DMS79 (cell line): Measurements from ENCODE around the gene ZNF33A.
"Not testable (repeated sequence)": the region's sequence is repeated elsewhere in the genome, so short reads cannot be mapped to it uniquely, and the experiment has no call there.

Experiments
- DNase-seq: peaks from one replicate; lab custom pipeline; 2025; lab: John Stamatoyannopoulos, UW

Gene ZNF33A

DNA sequence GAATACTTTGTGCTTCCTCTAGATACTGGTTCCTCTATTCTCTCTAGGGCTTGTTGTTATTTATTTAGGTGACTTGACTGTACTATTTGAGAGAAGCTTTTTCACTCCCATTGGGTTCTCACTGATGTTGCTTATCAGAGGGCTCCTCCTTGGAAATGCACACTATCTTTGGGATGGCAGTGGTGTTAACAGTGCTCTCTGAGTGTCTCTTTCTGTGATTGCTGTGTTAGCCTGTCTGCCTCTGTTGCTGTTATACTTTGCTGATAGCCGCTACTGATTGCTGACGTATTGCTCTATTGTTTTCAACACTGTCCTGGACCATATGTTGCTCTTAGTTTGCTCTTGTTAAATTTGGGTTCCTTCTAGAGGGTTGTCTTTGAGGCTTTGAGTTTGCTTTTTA, 34.7 kb downstream of the ZNF33A start:
- no peak for DNase-seq

DNA sequence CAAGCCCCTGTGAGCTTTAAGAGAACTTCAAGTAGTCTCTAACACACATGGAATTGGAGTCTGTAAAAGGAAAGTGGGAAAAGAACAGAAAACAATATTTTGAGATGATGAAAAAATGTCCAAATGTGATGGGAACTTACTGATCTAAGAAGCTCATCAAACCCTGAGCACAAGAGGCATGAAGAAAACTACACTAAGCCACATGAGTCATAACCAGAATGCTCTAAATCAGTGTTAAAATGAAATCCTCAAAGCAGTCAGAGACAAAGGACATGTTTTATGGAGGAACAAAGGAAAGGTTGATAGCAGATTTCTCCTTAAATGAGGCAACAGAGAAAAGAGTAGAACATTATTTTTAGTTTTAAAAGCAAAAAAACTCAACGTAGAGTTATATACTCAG, 37.2 kb downstream of the ZNF33A start:
- DNase-seq: no peak

DNA sequence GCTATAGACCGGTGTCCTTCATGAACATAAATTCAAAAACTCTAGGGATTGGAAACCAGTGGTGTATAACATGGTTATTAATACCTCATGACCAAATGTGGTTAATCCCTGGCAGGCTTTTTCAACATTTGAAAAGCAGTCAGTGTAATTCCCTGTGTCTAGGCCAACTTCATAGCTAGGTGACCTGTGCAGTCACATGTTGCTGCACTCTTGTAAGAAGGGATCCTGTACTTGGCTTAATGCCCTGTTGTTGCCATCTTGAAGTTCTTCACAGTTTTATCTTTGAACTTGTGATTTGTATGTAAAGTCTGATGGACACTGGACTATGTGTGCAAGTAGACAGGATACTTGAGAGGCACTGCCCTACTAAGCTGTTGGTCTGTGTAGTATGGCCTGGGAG, 39.7 kb downstream of the ZNF33A start:
- no peak for DNase-seq

DNA sequence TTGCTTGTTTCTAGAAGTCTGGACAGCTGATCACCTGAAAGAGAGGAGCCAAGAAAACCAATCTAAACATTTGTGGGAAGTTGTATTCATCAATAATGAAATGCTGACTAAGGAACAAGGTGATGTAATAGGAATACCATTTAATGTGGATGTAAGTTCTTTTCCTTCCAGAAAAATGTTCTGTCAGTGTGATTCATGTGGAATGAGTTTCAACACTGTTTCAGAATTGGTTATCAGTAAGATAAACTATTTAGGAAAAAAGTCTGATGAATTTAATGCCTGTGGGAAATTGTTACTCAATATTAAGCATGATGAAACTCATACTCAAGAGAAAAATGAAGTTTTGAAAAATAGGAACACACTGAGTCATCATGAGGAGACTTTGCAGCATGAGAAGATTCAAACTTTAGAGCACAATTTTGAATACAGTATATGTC, 43.9 kb downstream of the ZNF33A start:
- DNase-seq: no peak

DNA sequence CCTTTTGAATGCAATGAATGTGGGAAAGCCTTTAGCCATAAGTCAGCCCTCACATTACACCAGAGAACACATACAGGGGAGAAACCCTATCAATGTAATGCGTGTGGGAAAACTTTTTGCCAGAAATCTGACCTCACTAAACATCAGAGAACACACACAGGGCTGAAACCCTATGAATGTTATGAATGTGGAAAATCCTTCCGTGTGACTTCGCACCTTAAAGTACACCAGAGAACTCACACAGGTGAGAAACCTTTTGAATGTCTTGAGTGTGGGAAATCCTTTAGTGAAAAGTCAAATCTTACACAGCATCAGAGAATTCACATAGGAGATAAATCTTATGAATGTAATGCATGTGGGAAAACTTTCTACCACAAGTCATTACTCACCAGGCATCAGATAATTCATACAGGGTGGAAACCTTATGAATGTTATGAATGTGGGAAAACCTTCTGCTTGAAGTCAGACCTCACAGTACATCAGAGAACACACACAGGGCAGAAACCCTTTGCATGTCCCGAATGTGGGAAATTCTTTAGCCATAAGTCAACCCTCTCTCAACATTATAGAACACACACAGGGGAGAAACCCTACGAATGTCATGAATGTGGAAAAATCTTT, 44.9 kb downstream of the ZNF33A start:
- DNase-seq: not testable (repeated sequence)

- not testable (repeated sequence) for DNase-seq
Observed at GRCh38 chr10:38069663-38070062, 59.2 kb downstream of the ZNF33A start.

DNA sequence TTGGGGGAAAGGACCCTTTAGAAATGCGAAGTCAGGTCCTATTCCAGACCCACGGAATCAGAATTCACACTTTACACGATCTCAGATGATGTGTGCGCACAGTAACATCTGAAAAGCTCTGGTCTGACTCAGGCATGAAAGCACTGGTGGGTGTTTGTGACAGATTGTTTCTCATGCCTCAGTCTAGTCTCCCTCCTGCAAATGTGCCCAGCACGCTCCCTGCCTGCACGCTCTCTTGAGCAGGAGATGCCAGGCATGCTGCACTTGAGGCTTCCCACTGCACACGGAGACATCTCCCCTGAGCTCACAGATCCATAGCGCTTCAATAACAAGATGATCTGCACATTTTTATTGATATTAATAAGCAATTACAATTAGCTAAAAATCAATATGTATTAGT, 60.0 kb downstream of the ZNF33A start:
- no peak for DNase-seq

DNA sequence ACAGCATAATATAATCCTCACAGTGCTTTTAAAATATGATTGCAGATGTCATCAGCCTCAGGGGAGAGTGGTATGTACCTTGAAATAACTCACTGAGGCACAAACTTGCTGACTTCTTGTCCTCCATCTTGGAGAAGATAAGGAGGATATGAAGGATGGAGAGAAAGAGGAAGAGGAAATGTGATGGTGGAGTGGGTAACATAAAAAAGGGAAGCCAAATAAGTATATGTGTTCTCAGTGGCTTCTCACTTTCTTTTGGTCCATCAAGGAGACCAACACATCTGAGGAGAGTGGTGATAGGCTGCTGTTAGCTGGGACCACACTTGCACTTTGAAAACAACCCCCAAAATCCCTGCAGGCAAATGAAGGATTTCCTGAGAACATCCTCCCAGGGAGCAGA, 62.1 kb downstream of the ZNF33A start:
- DNase-seq: no peak

DNA sequence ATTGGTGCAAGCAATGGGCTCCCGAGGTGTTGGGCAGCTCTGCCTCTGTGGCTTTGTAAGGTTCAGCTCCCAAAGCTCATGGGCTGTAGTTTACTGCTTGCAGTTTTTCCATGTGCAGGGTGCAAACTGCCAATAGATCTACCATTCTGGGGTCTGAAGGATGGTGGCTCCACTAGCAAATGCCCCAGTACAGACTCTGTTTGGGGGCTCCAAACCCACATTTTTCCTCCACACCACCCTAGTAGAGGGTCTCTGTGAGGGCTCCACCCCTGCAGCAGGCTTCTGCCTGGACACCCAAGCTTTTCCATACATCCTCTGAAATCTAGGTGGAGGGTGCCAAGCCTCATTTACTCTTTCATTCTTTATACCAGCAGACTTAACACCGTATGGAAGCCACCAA, 66.2 kb downstream of the ZNF33A start:
- DNase-seq: no peak

DNA sequence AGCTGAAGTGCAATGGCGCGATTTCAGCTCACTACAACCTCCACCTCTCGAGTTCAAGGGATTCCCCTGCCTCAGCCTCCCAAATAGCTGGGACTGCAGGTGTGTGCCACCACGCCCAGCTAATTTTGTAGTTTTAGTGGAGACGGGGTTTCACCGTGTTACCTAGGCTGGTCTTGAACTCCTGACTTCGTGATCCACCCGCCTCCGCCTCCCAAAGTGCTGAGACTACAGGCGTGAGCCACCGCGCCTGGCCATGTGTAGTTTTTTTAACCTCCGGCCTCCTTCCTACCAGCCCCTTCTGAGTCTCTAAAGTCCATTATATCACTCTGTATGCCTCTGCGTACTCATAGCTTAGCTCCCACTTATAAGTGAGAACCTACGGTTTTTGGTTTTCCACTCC, 82.8 kb downstream of the ZNF33A start:
- not testable (repeated sequence) for DNase-seq

DNA sequence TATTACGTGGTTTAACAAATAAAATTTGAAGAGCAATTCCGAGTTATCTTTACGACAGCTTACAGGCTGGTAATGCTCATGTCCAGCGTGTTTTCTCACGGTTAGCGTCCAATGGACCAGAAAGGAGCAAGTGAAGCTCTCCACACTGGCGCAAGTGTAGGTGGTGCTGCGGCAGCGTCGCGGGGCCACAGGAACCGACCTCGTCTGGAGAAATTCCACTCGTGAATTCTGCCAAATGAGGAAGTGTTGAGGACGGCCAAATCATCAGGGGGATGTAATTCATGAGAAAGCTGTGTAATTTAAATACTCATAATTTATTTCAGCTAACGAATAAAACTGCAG, 83.3 kb downstream of the ZNF33A start:
- DNase-seq: no peak

DNA sequence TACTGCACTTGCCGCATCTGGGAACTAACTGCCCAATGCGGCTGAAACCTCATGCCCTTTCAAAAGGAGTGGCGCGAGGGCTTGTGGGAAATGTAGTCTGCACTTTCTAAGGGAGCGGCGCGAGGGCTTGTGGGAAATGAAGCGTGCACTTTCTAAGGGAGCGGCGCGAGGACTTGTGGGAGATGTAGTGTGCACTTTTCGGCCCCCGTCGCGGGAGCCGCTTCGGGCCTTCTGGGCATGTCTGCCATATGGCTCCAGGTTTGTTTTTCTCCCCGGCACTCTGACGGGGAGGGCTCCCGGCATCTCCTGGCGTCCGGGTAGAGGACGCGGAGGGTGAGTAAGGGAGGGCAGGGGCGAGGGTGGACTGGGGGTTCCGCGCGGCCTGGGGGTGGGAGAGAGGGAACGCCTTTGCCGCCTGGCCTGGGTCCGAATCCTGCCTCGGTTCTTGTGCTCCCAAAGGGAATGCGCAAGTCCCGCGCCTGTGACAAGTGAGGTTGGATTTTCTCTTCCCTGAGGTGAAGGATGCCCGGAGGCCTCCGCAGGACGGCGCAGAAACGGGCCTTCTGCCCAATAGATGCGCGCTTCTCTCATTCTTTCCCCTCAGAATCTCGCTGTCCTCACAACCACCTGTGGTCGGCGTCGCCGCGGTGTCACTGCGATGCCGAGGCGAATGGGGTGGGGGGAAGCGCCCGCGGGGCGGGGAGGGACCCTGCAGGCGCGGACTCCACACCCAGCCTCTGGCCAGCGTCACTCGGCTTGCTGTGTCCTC, 83.9 kb downstream of the ZNF33A start, which contains the start of gene ZNF37A:
Gene ZNF37A, plus strand, starts transcription at position 180 of the 769 bp plus-strand sequence. CDS start 2,281 bp downstream, outside the sequence.
- DNase-seq: peak; percentile 80

GRCh38 chr10:38094927-38095574, 84.6 kb downstream of the ZNF33A start:
- no peak for DNase-seq

DNA sequence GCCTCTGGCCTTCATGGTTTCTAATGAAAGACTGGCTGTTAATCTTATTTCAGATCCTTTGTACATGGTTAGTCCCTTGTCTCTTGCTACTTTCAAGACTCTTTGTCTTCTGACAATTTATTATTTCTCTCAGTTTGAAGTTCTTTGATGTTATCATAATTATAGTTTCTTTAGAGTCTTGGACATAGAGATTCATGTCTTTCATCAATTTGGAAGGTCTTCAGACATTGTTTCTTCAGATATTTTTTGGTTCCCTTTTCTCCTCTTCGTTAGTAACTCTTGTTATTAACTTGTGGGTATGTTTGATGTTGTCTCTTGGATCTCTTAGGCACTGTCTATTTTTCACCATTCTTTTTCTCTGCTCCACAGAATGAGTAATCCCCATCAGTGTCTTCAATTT, 92.4 kb downstream of the ZNF33A start:
- no peak for DNase-seq

GRCh38 chr10:38103756-38104155, 93.3 kb downstream of the ZNF33A start:
- no peak for DNase-seq

DNA sequence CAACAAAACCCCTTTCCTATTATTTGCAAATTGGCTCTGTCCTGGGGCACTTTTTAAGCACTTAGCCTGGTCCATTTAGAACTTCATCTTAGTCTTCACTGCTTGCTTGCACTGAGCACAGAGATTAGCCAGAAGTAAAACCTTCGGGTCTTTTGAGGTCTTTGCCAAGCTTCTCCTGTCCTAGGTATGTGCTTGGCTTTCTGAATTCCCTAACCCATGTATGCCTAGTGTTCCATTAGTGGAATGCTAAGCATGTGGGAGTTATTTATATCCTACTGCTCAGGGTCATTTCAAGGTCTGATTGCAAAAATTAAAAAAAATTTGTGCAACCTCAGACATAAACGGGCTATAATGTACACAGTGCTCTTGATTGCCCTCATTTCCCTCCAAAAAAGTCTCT, 101.7 kb downstream of the ZNF33A start:
- DNase-seq: no peak
